ENCODE results near the gene PEX16.

PEX16 gene

GRCh38 chr11:45896422-45896984 lies 21.2 kb downstream of the PEX16 start:
- DNase-seq = no peak

- DNase-seq = no peak
Measured at GRCh38 chr11:45895553-45896259, 22.0 kb downstream of the PEX16 start.

- no peak for DNase-seq
Measured at GRCh38 chr11:45894555-45895247, 23.0 kb downstream of the PEX16 start.

GRCh38 chr11:45892856-45893255 lies 24.8 kb downstream of the PEX16 start:
- DNase-seq = no peak

- no peak for DNase-seq
Measured at GRCh38 chr11:45890886-45891550, 26.7 kb downstream of the PEX16 start.

- DNase-seq = no peak
Measured at GRCh38 chr11:45889966-45890365, 27.7 kb downstream of the PEX16 start.

- DNase-seq = no peak
Measured at GRCh38 chr11:45889555-45889954, 28.1 kb downstream of the PEX16 start.

- DNase-seq = no peak
Measured at GRCh38 chr11:45887587-45887986, 30.1 kb downstream of the PEX16 start.

- no peak for DNase-seq
Measured at GRCh38 chr11:45886816-45887520, 30.7 kb downstream of the PEX16 start.

- no peak for DNase-seq
Measured at GRCh38 chr11:45885921-45886721, 31.6 kb downstream of the PEX16 start.

- DNase-seq = no peak
Measured at GRCh38 chr11:45885274-45885920, 32.3 kb downstream of the PEX16 start, which contains the start of gene MAPK8IP1. MAPK8IP1 (plus strand) TSS chr11:45885651; CDS start chr11:45885821, 170 bp downstream.

GRCh38 chr11:45884596-45885185 lies 33.0 kb downstream of the PEX16 start:
- no peak for DNase-seq

- DNase-seq = no peak
Measured at GRCh38 chr11:45881708-45882368, 35.8 kb downstream of the PEX16 start.

GRCh38 chr11:45880772-45881570 lies 36.7 kb downstream of the PEX16 start:
- DNase-seq = no peak

GRCh38 chr11:45879803-45880686 lies 37.6 kb downstream of the PEX16 start:
- no peak for DNase-seq

- DNase-seq = no peak
Measured at GRCh38 chr11:45877845-45878244, 39.8 kb downstream of the PEX16 start.

GRCh38 chr11:45877221-45877620 lies 40.5 kb downstream of the PEX16 start:
- no peak for DNase-seq

- DNase-seq = no peak
Measured at GRCh38 chr11:45876401-45876800, 41.3 kb downstream of the PEX16 start.

All from SIG-M5 (cell line).